Endothelial cell of umbilical vein (primary cell): Measurements from ENCODE around the gene CLIC5. TPM values are rescaled to one million over a fixed set of nuclear protein-coding genes. Genes with fewer than 3 reads are reported as not detected.

Source experiments
- BruUV-seq: library from RNA; stranded (reverse); fragments of 400-500 nt; replicated peaks from 2 replicates; lab custom pipeline; 2021; lab: Mats Ljungman, UMichigan
- CTCF ChIA-PET: fragments of 300-600, 350-600 bp; sonication (Branson Sonifier 250); formaldehyde crosslinking; loops from one replicate; lab custom pipeline; 2021; ENCODE audit warnings: antibody characterized with exemption, inconsistent platforms; lab: Charles Lee
- POLR2A ChIA-PET: fragments of 300-600, 350-600 bp; sonication (Branson Sonifier 250); formaldehyde crosslinking; loops from one replicate; lab custom pipeline; 2021; ENCODE audit warnings: antibody characterized with exemption, inconsistent platforms; lab: Charles Lee
- DNase-seq: peaks from one replicate; pipeline ENCODE4 v3.0.0-alpha.2; 2011; ENCODE audit warnings: low read depth, low spot score
- FAIRE-seq: peaks from 2 replicates; lab custom pipeline; 2011; peaks lifted over from hg19 to GRCh38; lab: Jason Lieb, UNC
- H2AFZ ChIP-seq: 2 replicates; pipeline ENCODE4 v1.6.0; 2012; ENCODE audit warnings: low read depth, low read length, control low read depth, inconsistent platforms
- H3K27ac ChIP-seq: 2 replicates; pipeline ENCODE4 v1.5.1; 2011; ENCODE audit warnings: low read depth, mild to moderate bottlenecking, control low read depth, low read length, moderate library complexity; ENCODE audit not compliant: insufficient read depth
- H3K27me3 ChIP-seq, 2 experiments: 2 replicates each; pipeline versions ENCODE4 v1.6.0 to v1.6.1; 2011; ENCODE audit warnings: low read length in 2 of 2, mixed read lengths in 1 of 2; ENCODE audit not compliant: control insufficient read depth in 2 of 2, insufficient read depth in 2 of 2
- H3K36me3 ChIP-seq, 2 experiments: 2 replicates in 1 of 2; 3 replicates in 1 of 2; pipeline ENCODE4 v1.5.1; 2011; ENCODE audit warnings: low read length in 2 of 2, mild to moderate bottlenecking in 1 of 2, moderate library complexity in 1 of 2; ENCODE audit not compliant: control insufficient read depth in 2 of 2, insufficient read depth in 2 of 2; ENCODE audit errors: extremely low read depth in 1 of 2
- H3K4me1 ChIP-seq: 3 replicates; pipeline ENCODE4 v1.5.1; 2011; ENCODE audit warnings: mild to moderate bottlenecking, low read length; ENCODE audit not compliant: control insufficient read depth, insufficient read depth; ENCODE audit errors: extremely low read depth
- H3K4me2 ChIP-seq: 2 replicates; pipeline ENCODE4 v1.6.1; 2011; ENCODE audit warnings: low read length, control low read depth, mixed read lengths; ENCODE audit not compliant: insufficient read depth
- H3K4me3 ChIP-seq, 3 experiments: fragments of 200-600 bp in 1 of 3; sonication (generic), shearing (Covaris generic) in 1 of 3; replicated peaks in 1 of 3; 2 replicates each; pipeline ENCODE4 v1.5.1; 2011 to 2016; ENCODE audit warnings: control low read depth in 3 of 3, low read length in 3 of 3, mild to moderate bottlenecking in 2 of 3, inconsistent platforms in 1 of 3, low read depth in 1 of 3, moderate library complexity in 1 of 3; ENCODE audit not compliant: insufficient read depth in 1 of 3
- H3K79me2 ChIP-seq: 2 replicates; pipeline ENCODE4 v1.6.0; 2012; ENCODE audit warnings: low read length, inconsistent platforms; ENCODE audit not compliant: control insufficient read depth, insufficient read depth
- H3K9ac ChIP-seq: replicated peaks from 2 replicates; pipeline ENCODE3; 2011; ENCODE audit warnings: low read length, control low read depth; ENCODE audit not compliant: insufficient read depth; ENCODE audit errors: extremely low read depth
- H3K9me1 ChIP-seq: replicated peaks from 3 replicates; pipeline ENCODE4 v1.6.0; 2011; ENCODE audit warnings: mild to moderate bottlenecking, low read length; ENCODE audit not compliant: control insufficient read depth, insufficient read depth; ENCODE audit errors: extremely low read depth
- H3K9me3 ChIP-seq: replicated peaks from 2 replicates; pipeline ENCODE4 v1.5.1; 2012; ENCODE audit warnings: low read length, inconsistent platforms; ENCODE audit not compliant: control insufficient read depth, insufficient read depth
- H4K20me1 ChIP-seq: replicated peaks from 2 replicates; pipeline ENCODE3; 2011; ENCODE audit warnings: mild to moderate bottlenecking, low read length; ENCODE audit not compliant: control insufficient read depth, insufficient read depth; ENCODE audit errors: extremely low read depth
- EZH2 ChIP-seq: IDR thresholded peaks from 2 replicates; pipeline ENCODE4 v1.6.1; 2012; ENCODE audit warnings: borderline replicate concordance, low read depth, mild to moderate bottlenecking, moderate library complexity, low read length, inconsistent platforms; ENCODE audit not compliant: severe bottlenecking
- FOS ChIP-seq: IDR thresholded peaks from 2 replicates; pipeline ENCODE4 v1.6.1; 2011; ENCODE audit warnings: mild to moderate bottlenecking, low read length, moderate library complexity, borderline replicate concordance; ENCODE audit not compliant: insufficient read depth
- GATA2 ChIP-seq: IDR thresholded peaks from 2 replicates; pipeline ENCODE4 v1.7.0; 2011; ENCODE audit warnings: low read depth, mild to moderate bottlenecking, moderate library complexity, mixed read lengths, low read length; ENCODE audit not compliant: insufficient read length, insufficient read depth
- JUN ChIP-seq: IDR thresholded peaks from 2 replicates; pipeline ENCODE4 v1.6.1; 2011; ENCODE audit warnings: borderline replicate concordance, low read depth; ENCODE audit not compliant: insufficient read length, insufficient read depth
- MYC ChIP-seq: IDR thresholded peaks from one replicate; pipeline ENCODE4 v1.6.1; 2011; ENCODE audit warnings: mild to moderate bottlenecking, low read depth, low read length
- POLR2A ChIP-seq: IDR thresholded peaks from 2 replicates; pipeline ENCODE4 v1.6.1; 2012; ENCODE audit warnings: low read depth, mild to moderate bottlenecking, control low read depth, low read length
- POLR2AphosphoS5 ChIP-seq: IDR thresholded peaks from 2 replicates; pipeline ENCODE4 v1.6.1; 2012; ENCODE audit warnings: low read depth, mild to moderate bottlenecking, control low read depth, low read length, moderate library complexity; ENCODE audit not compliant: insufficient read depth
- dilution Hi-C: fragments of 300-500 bp; cut with MboI; formaldehyde crosslinking; loops from one replicate; pipeline ENCODE4 v1.15.0; 2019; ENCODE audit warnings: low sequenced_read_pairs; ENCODE audit not compliant: extremely low pct_ligation_motif_present
- intact Hi-C: fragments of 100-400 bp; cut with micrococcal nuclease; formaldehyde crosslinking; loops from one replicate; pipeline ENCODE4 v1.10.0; 2022
- polyA plus RNA-seq, 4 experiments: library from polyadenylated mRNA; depleted of rRNA in 3 of 4; stranded (reverse) in 3 of 4; unstranded in 1 of 4; fragments of >200 nt; gene quantifications; 2 replicates each; pipeline versions ENCODE4 v1.2.1 to v1.2.3, GENCODE V29; 2011 to 2012; ENCODE audit warnings: missing spikeins in 1 of 4
- total RNA-seq: library from RNA; stranded (reverse); gene quantifications from 2 replicates; pipeline ENCODE4 v1.2.3, GENCODE V29; 2021
- TF ChIP-seq, protein P1 (sequence below), 2 donors: IDR thresholded peaks; 1 replicate in 1 of 2; 2 replicates in 1 of 2; pipeline ENCODE4 v1.5.1; 2011; ENCODE audit warnings: low read length in 2 of 2, mild to moderate bottlenecking in 2 of 2, moderate library complexity in 2 of 2, control low read depth in 1 of 2, inconsistent platforms in 1 of 2, low read depth in 1 of 2; ENCODE audit not compliant: insufficient read depth in 1 of 2; ENCODE audit errors: extremely low read depth in 1 of 2
- TF ChIP-seq, protein P2 (sequence below): IDR thresholded peaks from 2 replicates; pipeline ENCODE4 v1.6.1; 2011; ENCODE audit not compliant: insufficient read depth, insufficient read length

The CLIC5 gene
- total and polyA plus RNA-seq, 2 donors (not counting 3 experiments of a cell fraction or from before 2014, with no cell fraction given) = 0.07 TPM; not detected in 1

DNA sequence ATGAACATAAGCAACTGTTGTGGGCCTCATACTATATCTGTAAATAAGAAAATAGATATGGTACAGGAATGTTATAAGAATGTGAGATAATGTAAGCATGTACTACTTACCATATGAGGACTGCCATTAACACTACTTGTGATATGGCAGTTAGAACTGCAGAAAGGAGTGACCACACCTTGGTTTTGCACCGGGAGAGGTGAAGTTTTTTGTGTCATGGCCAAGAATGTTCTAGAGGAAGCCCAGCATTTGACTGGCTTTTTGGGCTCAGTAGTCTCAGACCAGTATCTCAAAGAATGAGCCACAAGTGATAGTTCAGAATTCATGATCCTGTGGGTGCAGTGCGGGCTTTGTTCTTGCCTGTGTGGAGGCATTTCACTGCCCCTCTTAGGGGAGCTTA, 123.5 kb downstream of the CLIC5 start:
- TF ChIP-seq EZH2 = no peak
- TF ChIP-seq POLR2A = no peak
- no peak for TF ChIP-seq GATA2
- TF ChIP-seq JUN = no peak
- no peak for TF ChIP-seq POLR2AphosphoS5
- TF ChIP-seq FOS = no peak
- TF ChIP-seq, protein P1, sequence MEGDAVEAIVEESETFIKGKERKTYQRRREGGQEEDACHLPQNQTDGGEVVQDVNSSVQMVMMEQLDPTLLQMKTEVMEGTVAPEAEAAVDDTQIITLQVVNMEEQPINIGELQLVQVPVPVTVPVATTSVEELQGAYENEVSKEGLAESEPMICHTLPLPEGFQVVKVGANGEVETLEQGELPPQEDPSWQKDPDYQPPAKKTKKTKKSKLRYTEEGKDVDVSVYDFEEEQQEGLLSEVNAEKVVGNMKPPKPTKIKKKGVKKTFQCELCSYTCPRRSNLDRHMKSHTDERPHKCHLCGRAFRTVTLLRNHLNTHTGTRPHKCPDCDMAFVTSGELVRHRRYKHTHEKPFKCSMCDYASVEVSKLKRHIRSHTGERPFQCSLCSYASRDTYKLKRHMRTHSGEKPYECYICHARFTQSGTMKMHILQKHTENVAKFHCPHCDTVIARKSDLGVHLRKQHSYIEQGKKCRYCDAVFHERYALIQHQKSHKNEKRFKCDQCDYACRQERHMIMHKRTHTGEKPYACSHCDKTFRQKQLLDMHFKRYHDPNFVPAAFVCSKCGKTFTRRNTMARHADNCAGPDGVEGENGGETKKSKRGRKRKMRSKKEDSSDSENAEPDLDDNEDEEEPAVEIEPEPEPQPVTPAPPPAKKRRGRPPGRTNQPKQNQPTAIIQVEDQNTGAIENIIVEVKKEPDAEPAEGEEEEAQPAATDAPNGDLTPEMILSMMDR (IDR thresholded peaks at IDR 0.05; ENCODE audit: extremely low read depth in 1 of 2, insufficient read depth in 1 of 2, low read depth in 1 of 2, low read length in 2 of 2) = no peak
- TF ChIP-seq MYC = no peak
- TF ChIP-seq, protein P2, sequence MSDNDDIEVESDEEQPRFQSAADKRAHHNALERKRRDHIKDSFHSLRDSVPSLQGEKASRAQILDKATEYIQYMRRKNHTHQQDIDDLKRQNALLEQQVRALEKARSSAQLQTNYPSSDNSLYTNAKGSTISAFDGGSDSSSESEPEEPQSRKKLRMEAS = no peak
- Histone ChIP-seq H3K9me3 (no peaks in the 10 kb centered on the region), H3K27me3 (no peaks in the 10 kb centered on the region), H2AFZ (no peak overlapping the region), H3K4me1 (no peaks in the 10 kb centered on the region), H3K36me3 (no peaks in the 10 kb centered on the region), H3K9ac (no peak overlapping the region), H3K4me3 (no peak overlapping the region), H3K79me2 (no peaks in the 10 kb centered on the region), H3K4me2 (no peak overlapping the region), H4K20me1 (no peaks in the 10 kb centered on the region), H3K9me1 (no peaks in the 10 kb centered on the region), H3K27ac (no peak overlapping the region)
- intact Hi-C loops = no loop called here
- FAIRE-seq (no peak), DNase-seq (no peak)
- BruUV-seq = no TSS peak
- ChIA-PET POLR2A (no interaction called here), CTCF (interaction anchor here (1.3 kb wide), 1 partner anchor 1262 kb away, joined by 3 read pairs; no protein-coding TSS in a partner anchor)
- dilution Hi-C loops = no loop called here
